Measurements from ENCODE around the gene ETFA. TPM values are rescaled to one million over a fixed set of nuclear protein-coding genes. Genes with fewer than 3 reads are reported as not detected.
A peak's percentile ranks its signal among the peaks of the same experiment; 100 is the strongest.

Gene ETFA
- total and polyA plus RNA-seq, 9 of the 15 experiments (the other 6 are each of a cell fraction or from before 2014, with no cell fraction given), result 130 to 543 (median 232) TPM

- no peak for TF ChIP-seq HDAC3 (IDR thresholded peaks at IDR 0.05; ENCODE audit: borderline replicate concordance, partially characterized antibody)
- TF ChIP-seq JUND (IDR thresholded peaks at IDR 0.05; ENCODE audit: borderline replicate concordance, low read depth, low read length), result no peak
- TF ChIP-seq JUND (tag; IDR thresholded peaks at IDR 0.05; ENCODE audit: borderline replicate concordance, low read depth, low read length), result no peak
- TF ChIP-seq TRIM24 (IDR thresholded peaks at IDR 0.05), result no peak
- TF ChIP-seq U2AF1 (optimal IDR thresholded peaks at IDR 0.05; ENCODE audit: low read depth, low read length), result no peak
- peak; percentile 25; the same call in 1 of the 2 replicates for TF ChIP-seq USF2 (CRISPR knock-in tag; IDR thresholded peaks at IDR 0.05)
- no peak for TF ChIP-seq ZNF384 (IDR thresholded peaks at IDR 0.05; ENCODE audit: low read depth, low read length)
- TF ChIP-seq EZH2 (IDR thresholded peaks at IDR 0.05; ENCODE audit: borderline replicate concordance, low read depth, low read length), result no peak
- TF ChIP-seq ZNF184 (CRISPR knock-in tag; IDR thresholded peaks at IDR 0.05), result no peak
- TF ChIP-seq ASH1L (IDR thresholded peaks at IDR 0.05; ENCODE audit: borderline replicate concordance, low read depth, partially characterized antibody), result no peak
- TF ChIP-seq POLR2A (conservative IDR thresholded peaks at IDR 0.05), result no peak
- TF ChIP-seq ZBTB8A (IDR thresholded peaks at IDR 0.05; ENCODE audit: partially characterized antibody), result no peak
- TF ChIP-seq POLR2AphosphoS5 (IDR thresholded peaks at IDR 0.05; ENCODE audit: control insufficient read depth, insufficient read depth, low read depth, low read length), result no peak
- TF ChIP-seq LCOR (CRISPR knock-in tag; IDR thresholded peaks at IDR 0.05), result no peak
These were observed 117.3 kb downstream of the ETFA start (continued) for GRCh38 chr15:76193934-76194333.
